Measurements from ENCODE around the gene WDR90.

WDR90 gene

GRCh38 chr16:647173-647902 is 1.8 kb upstream of the WDR90 start:
- H3K79me2 ChIP-seq (ENCODE audit: insufficient read depth, low read length): peaks cover 8% of the 10 kb centered on the region; the same call in 1 of the 2 replicates
- H4K20me1 ChIP-seq (ENCODE audit: insufficient read depth, low read length, poor library complexity, severe bottlenecking): no peaks in the 10 kb centered on the region
- no peaks in the 10 kb centered on the region for H3K27me3 ChIP-seq (ENCODE audit: insufficient read depth, low read length, poor library complexity, severe bottlenecking)
- H3K9ac ChIP-seq (ENCODE audit: low read depth, low read length, poor library complexity, severe bottlenecking): no peak overlapping the region
- peak overlapping the region; percentile 88 for H3K4me2 ChIP-seq (ENCODE audit: low read depth, low read length, poor library complexity, severe bottlenecking)
- H2AFZ ChIP-seq (ENCODE audit: low read length): no peak overlapping the region
- no peaks in the 10 kb centered on the region for H3F3A ChIP-seq (ENCODE audit: low read depth)
- H3K9me2 ChIP-seq (replicated peaks; ENCODE audit: low read depth, low read length): no peaks in the 10 kb centered on the region
- no peak overlapping the region for H3K4me3 ChIP-seq (ENCODE audit: low read length, poor library complexity, severe bottlenecking)
- H3K9me3 ChIP-seq (ENCODE audit: insufficient read depth, low read depth, low read length): no peaks in the 10 kb centered on the region
- peaks cover 6% of the 10 kb centered on the region for H3K4me1 ChIP-seq (ENCODE audit: insufficient read depth, low read length, poor library complexity, severe bottlenecking)
- no peaks in the 10 kb centered on the region for H3K36me3 ChIP-seq (ENCODE audit: insufficient read depth, low read length)
- no peak for TF ChIP-seq EZH2phosphoT487 (IDR thresholded peaks at IDR 0.05; ENCODE audit: borderline replicate concordance)

GRCh38 chr16:648071-648780 is 939 bp upstream of the WDR90 start:
- H3K4me1 ChIP-seq (ENCODE audit: insufficient read depth, low read length, poor library complexity, severe bottlenecking): peaks cover under 1% of the 10 kb centered on the region
- H2AFZ ChIP-seq (ENCODE audit: low read length): peak overlapping the region; percentile 64
- no peaks in the 10 kb centered on the region for H4K20me1 ChIP-seq (ENCODE audit: insufficient read depth, low read length, poor library complexity, severe bottlenecking)

GRCh38 chr16:649631-650030 is 466 bp downstream of the WDR90 start:
- no peaks in the 10 kb centered on the region for H3K9me3 ChIP-seq (ENCODE audit: insufficient read depth, low read depth, low read length)
- H3K79me2 ChIP-seq (ENCODE audit: insufficient read depth, low read length): 0 out of 2 replicates have a peak, but pooled peaks cover 3% of the 10 kb centered on the region
- no peaks in the 10 kb centered on the region for H3F3A ChIP-seq (ENCODE audit: low read depth)
- peak overlapping the region; percentile 76 for H3K9ac ChIP-seq (ENCODE audit: low read depth, low read length, poor library complexity, severe bottlenecking)
- no peaks in the 10 kb centered on the region for H3K9me2 ChIP-seq (replicated peaks; ENCODE audit: low read depth, low read length)
- H3K4me2 ChIP-seq (ENCODE audit: low read depth, low read length, poor library complexity, severe bottlenecking): peak overlapping the region; percentile 65
- TF ChIP-seq CTCF (conservative IDR thresholded peaks at IDR 0.05; ENCODE audit: low read length) (no peak), EZH2phosphoT487 (IDR thresholded peaks at IDR 0.05; ENCODE audit: borderline replicate concordance) (no peak)
- no peaks in the 10 kb centered on the region for H3K27me3 ChIP-seq (ENCODE audit: insufficient read depth, low read length, poor library complexity, severe bottlenecking)
- no peaks in the 10 kb centered on the region for H3K4me1 ChIP-seq (ENCODE audit: insufficient read depth, low read length, poor library complexity, severe bottlenecking)
- no peak overlapping the region for H2AFZ ChIP-seq (ENCODE audit: low read length)
- H3K36me3 ChIP-seq (ENCODE audit: insufficient read depth, low read length): no peaks in the 10 kb centered on the region
- no peaks in the 10 kb centered on the region for H4K20me1 ChIP-seq (ENCODE audit: insufficient read depth, low read length, poor library complexity, severe bottlenecking)
- peak overlapping the region; percentile 86 for H3K4me3 ChIP-seq (ENCODE audit: low read length, poor library complexity, severe bottlenecking)

More at GRCh38 chr16:648071-648780, 939 bp upstream of the WDR90 start:
- no peaks in the 10 kb centered on the region for H3K36me3 ChIP-seq (ENCODE audit: insufficient read depth, low read length)
- TF ChIP-seq EZH2phosphoT487 (IDR thresholded peaks at IDR 0.05; ENCODE audit: borderline replicate concordance): no peak
- TF ChIP-seq CTCF (conservative IDR thresholded peaks at IDR 0.05; ENCODE audit: low read length): peak; percentile 56
- H3K79me2 ChIP-seq (ENCODE audit: insufficient read depth, low read length): 0 out of 2 replicates have a peak, but pooled peaks cover 3% of the 10 kb centered on the region
- H3K9me3 ChIP-seq (ENCODE audit: insufficient read depth, low read depth, low read length): no peaks in the 10 kb centered on the region
- peak overlapping the region; percentile 88 for H3K4me2 ChIP-seq (ENCODE audit: low read depth, low read length, poor library complexity, severe bottlenecking)
- H3K9ac ChIP-seq (ENCODE audit: low read depth, low read length, poor library complexity, severe bottlenecking): peak overlapping the region; percentile 76
- no peaks in the 10 kb centered on the region for H3K9me2 ChIP-seq (replicated peaks; ENCODE audit: low read depth, low read length)
- H3K4me3 ChIP-seq (ENCODE audit: low read length, poor library complexity, severe bottlenecking): peak overlapping the region; percentile 86
- H3F3A ChIP-seq (ENCODE audit: low read depth): no peaks in the 10 kb centered on the region
- H3K27me3 ChIP-seq (ENCODE audit: insufficient read depth, low read length, poor library complexity, severe bottlenecking): no peaks in the 10 kb centered on the region
